ENCODE data around the gene SPPL2B. TPM values are rescaled to one million over a fixed set of nuclear protein-coding genes. Genes with fewer than 3 reads are reported as not detected.

Gene SPPL2B
- total RNA-seq, 1 donor from 2014 or later, result 52.3 TPM

DNA sequence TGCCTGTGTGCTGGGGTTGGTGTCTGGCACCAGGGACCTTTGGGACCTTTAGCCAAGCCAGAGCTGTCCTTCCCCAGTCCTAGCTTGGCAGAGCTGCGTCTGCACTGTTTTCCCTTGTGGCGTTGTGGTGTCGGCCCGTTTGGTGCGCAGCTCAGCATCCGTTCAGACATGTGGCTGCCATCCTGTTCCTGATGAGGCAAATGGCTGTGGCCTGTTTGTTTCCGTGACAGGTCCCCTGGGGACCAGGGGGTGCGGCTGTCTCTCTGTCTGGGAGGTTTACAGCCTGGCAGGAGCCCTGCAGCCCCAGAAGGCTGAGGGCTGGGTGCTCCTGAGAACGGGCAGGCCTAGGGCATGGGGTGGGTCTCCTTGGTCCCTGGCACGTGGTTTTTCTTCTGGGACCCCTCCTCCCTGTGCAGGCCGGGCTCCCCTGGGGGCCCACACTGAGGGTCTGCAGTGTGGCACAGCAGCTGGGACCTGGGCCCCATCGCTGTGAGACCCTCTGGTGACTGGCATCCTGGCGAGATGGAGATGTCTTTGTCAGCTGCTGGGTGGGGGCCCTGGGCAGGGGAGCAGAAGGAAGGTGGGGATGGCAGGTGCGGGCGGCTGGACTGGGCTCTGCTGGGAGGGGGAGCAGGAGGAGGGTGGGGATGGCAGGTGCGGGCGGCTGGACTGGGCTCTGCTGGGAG lies 4.0 kb downstream of the SPPL2B start:
- H3K36me3 ChIP-seq, result no peaks in the 10 kb centered on the region
- H3K9me3 ChIP-seq, result no peaks in the 10 kb centered on the region
- intact Hi-C loops (cut with DNase I), result no loop called here
- H3K4me3 ChIP-seq, result no peak overlapping the region
- H3K27ac ChIP-seq, result no peak overlapping the region
- no peak for TF ChIP-seq CTCF (IDR thresholded peaks at IDR 0.05)
- peaks cover 41% of the 10 kb centered on the region for H3K4me1 ChIP-seq
- ATAC-seq, result no peak
- no peaks in the 10 kb centered on the region for H3K27me3 ChIP-seq (ENCODE audit: low read depth)
- DNase-seq, result no peak

- H3K9me3 ChIP-seq, result no peaks in the 10 kb centered on the region
- no peak for TF ChIP-seq CTCF (IDR thresholded peaks at IDR 0.05)
- H3K36me3 ChIP-seq, result no peaks in the 10 kb centered on the region
- DNase-seq (no peak), ATAC-seq (no peak)
- H3K4me1 ChIP-seq, result peaks cover 35% of the 10 kb centered on the region
- H3K4me3 ChIP-seq, result no peak overlapping the region
- no peaks in the 10 kb centered on the region for H3K27me3 ChIP-seq (ENCODE audit: low read depth)
- intact Hi-C loops (cut with DNase I), result no loop called here
- H3K27ac ChIP-seq, result no peak overlapping the region
Observed at GRCh38 chr19:2333027-2333806, 4.7 kb downstream of the SPPL2B start.

GRCh38 chr19:2333807-2334211 lies 5.3 kb downstream of the SPPL2B start:
- intact Hi-C loops (cut with DNase I), result no loop called here
- DNase-seq, result no peak
- no peak for TF ChIP-seq CTCF (IDR thresholded peaks at IDR 0.05)
- H3K36me3 ChIP-seq, result no peaks in the 10 kb centered on the region
- H3K27me3 ChIP-seq (ENCODE audit: low read depth), result no peaks in the 10 kb centered on the region
- no peaks in the 10 kb centered on the region for H3K9me3 ChIP-seq
- H3K4me1 ChIP-seq, result peaks cover 35% of the 10 kb centered on the region
- ATAC-seq, result no peak
- no peak overlapping the region for H3K27ac ChIP-seq
- H3K4me3 ChIP-seq, result no peak overlapping the region

DNA sequence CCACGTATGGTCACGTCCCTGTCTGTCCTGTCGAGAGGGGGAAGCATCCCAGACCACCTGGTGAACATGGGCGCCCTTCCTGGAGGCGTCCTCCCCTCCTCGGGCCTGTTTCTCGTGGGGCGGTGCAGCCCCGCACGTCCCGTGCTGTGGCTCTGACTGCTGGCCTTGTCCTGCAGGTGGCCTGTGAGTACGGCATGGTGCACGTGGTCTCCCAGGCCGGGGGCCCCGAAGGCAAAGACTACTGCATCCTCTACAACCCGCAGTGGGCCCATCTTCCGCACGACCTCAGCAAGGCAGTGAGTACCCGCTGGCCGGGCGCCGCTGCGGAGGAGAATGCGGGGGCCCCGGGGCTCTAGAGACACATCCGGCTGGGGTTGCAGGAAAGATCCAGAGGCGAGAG lies 5.9 kb downstream of the SPPL2B start:
- Histone ChIP-seq H3K27me3 (ENCODE audit: low read depth) (no peaks in the 10 kb centered on the region), H3K9me3 (no peaks in the 10 kb centered on the region), H3K4me3 (no peak overlapping the region), H3K4me1 (peaks cover 31% of the 10 kb centered on the region), H3K27ac (no peak overlapping the region), H3K36me3 (no peaks in the 10 kb centered on the region)
- intact Hi-C loops (cut with DNase I), result no loop called here
- TF ChIP-seq CTCF (IDR thresholded peaks at IDR 0.05), result no peak
- no peak for ATAC-seq
- no peak for DNase-seq

GRCh38 chr19:2334986-2335846 lies 6.7 kb downstream of the SPPL2B start:
- Histone ChIP-seq H3K9me3 (no peaks in the 10 kb centered on the region), H3K4me1 (peaks cover 23% of the 10 kb centered on the region), H3K27ac (no peak overlapping the region), H3K27me3 (ENCODE audit: low read depth) (no peaks in the 10 kb centered on the region), H3K36me3 (peaks cover 3% of the 10 kb centered on the region), H3K4me3 (no peak overlapping the region)
- intact Hi-C loops (cut with DNase I), result no loop called here
- ATAC-seq, result no peak
- TF ChIP-seq CTCF (IDR thresholded peaks at IDR 0.05), result no peak
- no peak for DNase-seq

Data from lower lobe of right lung (tissue), 2 donors.